ENCODE measurements around the gene RNF144B. TPM values are rescaled to one million over a fixed set of nuclear protein-coding genes. Genes with fewer than 3 reads are reported as not detected.

RNF144B gene
- total RNA-seq, 1 experiment from 2014 or later = 8.2 TPM

- no peaks in the 10 kb centered on the region for H3K9me3 Mint-ChIP-seq
- POLR2A ChIA-PET = interaction anchor here (0.7 kb wide), 1 partner anchor 132 kb away, joined by 6 read pairs; no protein-coding TSS in a partner anchor
- H3K27ac Mint-ChIP-seq = no peak overlapping the region
- no peaks in the 10 kb centered on the region for H3K36me3 Mint-ChIP-seq
- H3K4me3 Mint-ChIP-seq = no peak overlapping the region
- TF ChIP-seq TEAD1 (CRISPR knock-in tag; IDR thresholded peaks at IDR 0.05) (no peak), SMAD4 (CRISPR knock-in tag; IDR thresholded peaks at IDR 0.05) (no peak), ZNF423 (CRISPR knock-in tag; IDR thresholded peaks at IDR 0.05) (no peak), ZMAT4 (CRISPR knock-in tag; IDR thresholded peaks at IDR 0.05) (no peak), SOX15 (CRISPR knock-in tag; IDR thresholded peaks at IDR 0.05) (no peak), HMGXB4 (CRISPR knock-in tag; IDR thresholded peaks at IDR 0.05) (no peak), JUN (CRISPR knock-in tag; IDR thresholded peaks at IDR 0.05) (no peak), CTCF (IDR thresholded peaks at IDR 0.05) (no peak), PRRX2 (CRISPR knock-in tag; IDR thresholded peaks at IDR 0.05) (no peak), ZNF138 (CRISPR knock-in tag; conservative IDR thresholded peaks at IDR 0.05) (no peak), PRDM15 (CRISPR knock-in tag; IDR thresholded peaks at IDR 0.05) (no peak), E2F5 (CRISPR knock-in tag; IDR thresholded peaks at IDR 0.05) (no peak)
- ATAC-seq = peak; percentile 51
- CTCF ChIA-PET = interaction anchor here (0.6 to 1.3 kb wide), 2 partner anchors 360 to 1335 kb away, joined by 3 to 4 read pairs; partner anchors contain the start of gene NHLRC1
- DNase-seq (ENCODE audit: low spot score) = no peak
- H3K4me1 Mint-ChIP-seq = peaks cover 8% of the 10 kb centered on the region; the same call in 1 of the 2 replicates
- H3K27me3 Mint-ChIP-seq (ENCODE audit: low read depth) = no peaks in the 10 kb centered on the region
These were observed 94.7 kb downstream of the RNF144B start for GRCh38 chr6:18481870-18482269.

- ATAC-seq (no peak), DNase-seq (ENCODE audit: low spot score) (no peak)
- H3K36me3 Mint-ChIP-seq = no peaks in the 10 kb centered on the region
- H3K4me3 Mint-ChIP-seq = no peak overlapping the region
- ChIA-PET CTCF (interaction anchor here (0.6 kb wide), 1 partner anchor 63 kb away, joined by 3 read pairs; no protein-coding TSS in a partner anchor), POLR2A (no interaction called here)
- no peaks in the 10 kb centered on the region for H3K27me3 Mint-ChIP-seq (ENCODE audit: low read depth)
- H3K9me3 Mint-ChIP-seq = no peaks in the 10 kb centered on the region
- peaks cover 27% of the 10 kb centered on the region for H3K4me1 Mint-ChIP-seq
- H3K27ac Mint-ChIP-seq = no peak overlapping the region
- TF ChIP-seq E2F5 (CRISPR knock-in tag; IDR thresholded peaks at IDR 0.05) (no peak), AR (CRISPR knock-in tag; IDR thresholded peaks at IDR 0.05) (no peak), ZNF219 (CRISPR knock-in tag; IDR thresholded peaks at IDR 0.05; ENCODE audit: borderline replicate concordance) (no peak), HMGA2 (CRISPR knock-in tag; IDR thresholded peaks at IDR 0.05) (no peak), ZNF425 (CRISPR knock-in tag; conservative IDR thresholded peaks at IDR 0.05) (no peak), ZNF671 (CRISPR knock-in tag; IDR thresholded peaks at IDR 0.05) (no peak), ZNF423 (CRISPR knock-in tag; IDR thresholded peaks at IDR 0.05) (no peak)
These were observed 98.7 kb downstream of the RNF144B start for GRCh38 chr6:18485660-18486435.

Data from WTC11 (cell line).